GM13976 (cell line): Measurements from ENCODE around the gene FADS1.
A peak's percentile ranks its signal among the peaks of the same experiment; 100 is the strongest.

Experiments used
- DNase-seq: peaks from one replicate; pipeline ENCODE4 v3.0.0; 2012; ENCODE audit warnings: low spot score
- in situ Hi-C: fragments of 300-500 bp; cut with MboI; formaldehyde crosslinking; loops from one replicate; pipeline ENCODE4 v1.12.0; 2022; ENCODE audit warnings: low sequenced_read_pairs, mixed read lengths, inconsistent platforms; ENCODE audit not compliant: unreplicated experiment
- TF ChIP-seq, protein P1 (sequence below): IDR thresholded peaks from 2 replicates; pipeline ENCODE4 v1.5.1; 2012; ENCODE audit warnings: borderline replicate concordance, mild to moderate bottlenecking; ENCODE audit not compliant: insufficient read depth; ENCODE audit errors: extremely low read depth, missing control alignments, control extremely low read depth

Gene FADS1

DNA sequence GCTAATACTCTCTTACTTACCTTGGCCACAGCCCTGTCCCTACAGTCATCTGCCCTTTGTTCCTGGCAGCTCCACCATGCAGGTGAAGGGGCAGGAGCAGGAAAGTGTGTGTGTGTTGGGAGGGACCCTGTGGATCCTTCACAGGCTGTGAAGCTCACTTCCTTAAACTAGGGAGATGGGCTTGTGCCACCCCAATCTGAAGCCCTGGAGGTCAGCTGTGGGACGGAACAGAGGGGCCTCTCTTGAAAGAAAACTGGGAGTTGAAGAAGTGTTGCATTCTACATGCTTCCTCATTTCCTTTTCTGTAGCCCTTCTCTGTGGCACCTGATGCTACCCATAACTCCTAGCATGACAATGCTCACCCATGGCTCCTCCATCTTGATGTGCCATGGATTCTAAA lies 11.7 kb downstream of the FADS1 start:
- TF ChIP-seq, protein P1, sequence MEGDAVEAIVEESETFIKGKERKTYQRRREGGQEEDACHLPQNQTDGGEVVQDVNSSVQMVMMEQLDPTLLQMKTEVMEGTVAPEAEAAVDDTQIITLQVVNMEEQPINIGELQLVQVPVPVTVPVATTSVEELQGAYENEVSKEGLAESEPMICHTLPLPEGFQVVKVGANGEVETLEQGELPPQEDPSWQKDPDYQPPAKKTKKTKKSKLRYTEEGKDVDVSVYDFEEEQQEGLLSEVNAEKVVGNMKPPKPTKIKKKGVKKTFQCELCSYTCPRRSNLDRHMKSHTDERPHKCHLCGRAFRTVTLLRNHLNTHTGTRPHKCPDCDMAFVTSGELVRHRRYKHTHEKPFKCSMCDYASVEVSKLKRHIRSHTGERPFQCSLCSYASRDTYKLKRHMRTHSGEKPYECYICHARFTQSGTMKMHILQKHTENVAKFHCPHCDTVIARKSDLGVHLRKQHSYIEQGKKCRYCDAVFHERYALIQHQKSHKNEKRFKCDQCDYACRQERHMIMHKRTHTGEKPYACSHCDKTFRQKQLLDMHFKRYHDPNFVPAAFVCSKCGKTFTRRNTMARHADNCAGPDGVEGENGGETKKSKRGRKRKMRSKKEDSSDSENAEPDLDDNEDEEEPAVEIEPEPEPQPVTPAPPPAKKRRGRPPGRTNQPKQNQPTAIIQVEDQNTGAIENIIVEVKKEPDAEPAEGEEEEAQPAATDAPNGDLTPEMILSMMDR: no peak
- in situ Hi-C loops: no loop called here
- no peak for DNase-seq

- in situ Hi-C loops: no loop called here
- TF ChIP-seq, protein P1: no peak
- no peak for DNase-seq
Measured at GRCh38 chr11:61803889-61804647, 12.7 kb downstream of the FADS1 start.

- no peak for DNase-seq
- TF ChIP-seq, protein P1: no peak
- in situ Hi-C loops: no loop called here
Measured at GRCh38 chr11:61802605-61803004, 14.2 kb downstream of the FADS1 start.

DNA sequence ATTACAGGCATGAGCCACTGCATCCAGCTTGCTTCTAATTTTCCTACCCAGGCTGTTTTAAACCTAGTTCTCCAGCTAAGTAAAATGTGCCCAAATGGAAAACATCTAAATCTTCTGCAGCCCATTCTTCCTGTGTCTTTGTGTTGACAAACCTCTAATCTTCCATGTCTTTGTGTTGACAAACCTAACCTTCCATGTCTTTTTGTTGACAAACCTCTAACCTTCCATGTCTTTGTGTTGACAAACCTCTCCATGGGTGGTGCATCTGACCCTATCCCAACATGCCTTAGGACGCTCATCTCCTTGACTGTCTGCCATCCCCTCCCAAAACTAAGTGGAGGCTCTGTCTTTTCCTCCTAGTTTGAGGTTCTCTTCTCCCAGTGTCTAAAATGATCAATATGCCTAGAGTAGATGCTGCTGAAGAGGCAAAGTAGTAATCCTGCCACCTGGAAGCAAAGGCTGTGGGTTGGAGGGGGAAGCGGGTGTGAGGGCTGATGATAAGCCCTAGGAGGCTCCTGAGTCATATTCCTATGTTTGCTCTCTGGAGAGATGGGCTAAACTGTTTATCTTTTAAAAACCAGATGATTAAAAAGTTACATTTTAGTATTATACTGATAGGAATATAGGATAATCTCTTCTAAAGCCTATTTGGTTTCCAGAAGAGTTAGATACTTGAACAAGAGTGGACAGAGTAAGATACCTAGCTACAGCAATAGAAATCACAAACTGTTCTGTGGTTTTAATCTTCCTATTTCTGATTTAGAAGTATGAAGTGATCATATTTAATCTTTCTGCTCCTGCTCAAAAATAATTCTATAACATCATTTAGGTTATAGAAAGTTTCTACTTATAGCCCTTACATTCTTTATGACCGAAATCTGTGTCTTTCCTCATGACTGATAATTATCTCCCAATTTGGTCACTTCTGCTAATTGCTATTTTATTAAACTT lies 16.2 kb downstream of the FADS1 start:
- in situ Hi-C loops: no loop called here
- no peak for DNase-seq
- TF ChIP-seq, protein P1: no peak

DNA sequence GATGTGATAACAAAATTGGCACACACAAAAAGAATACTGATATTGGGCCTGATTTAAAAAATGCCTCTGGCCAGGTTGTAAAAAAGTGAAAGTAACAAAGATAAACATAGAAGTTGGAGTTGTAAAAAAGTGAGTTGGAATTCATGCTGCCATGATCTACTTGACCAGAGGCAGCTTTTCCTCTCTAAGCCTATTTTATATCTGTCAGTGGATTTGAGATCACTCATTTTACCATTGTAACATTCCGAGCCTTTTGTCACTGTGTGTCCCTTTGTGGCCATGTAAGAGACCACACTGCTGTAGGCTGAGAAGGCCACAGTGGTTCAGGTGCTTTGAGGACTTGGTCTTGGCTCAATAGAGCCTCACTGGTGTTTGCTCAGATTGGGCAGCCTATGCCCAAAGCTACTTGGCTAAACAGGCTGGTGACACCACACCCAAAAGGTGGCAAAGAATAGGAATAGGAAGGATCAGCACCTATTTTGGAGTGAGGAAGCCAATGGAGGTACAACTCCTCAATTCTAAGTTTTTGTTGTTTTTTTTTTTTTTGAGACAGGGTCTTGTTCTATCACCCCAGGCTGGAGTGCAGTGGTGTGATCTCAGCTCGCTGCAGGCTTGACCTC lies 17.0 kb downstream of the FADS1 start:
- TF ChIP-seq, protein P1: no peak
- DNase-seq: no peak
- in situ Hi-C loops: loop anchor here (10.0 kb wide), 1 partner anchor 275 kb away; no protein-coding TSS in a partner anchor

GRCh38 chr11:61797263-61797944 lies 19.4 kb downstream of the FADS1 start:
- in situ Hi-C loops: loop anchor here (10.0 kb wide), 1 partner anchor 277 kb away; no protein-coding TSS in a partner anchor
- TF ChIP-seq, protein P1: peak; percentile 70
- peak; percentile 76 for DNase-seq
